ENCODE measurements around the gene CD3D.

DNA sequence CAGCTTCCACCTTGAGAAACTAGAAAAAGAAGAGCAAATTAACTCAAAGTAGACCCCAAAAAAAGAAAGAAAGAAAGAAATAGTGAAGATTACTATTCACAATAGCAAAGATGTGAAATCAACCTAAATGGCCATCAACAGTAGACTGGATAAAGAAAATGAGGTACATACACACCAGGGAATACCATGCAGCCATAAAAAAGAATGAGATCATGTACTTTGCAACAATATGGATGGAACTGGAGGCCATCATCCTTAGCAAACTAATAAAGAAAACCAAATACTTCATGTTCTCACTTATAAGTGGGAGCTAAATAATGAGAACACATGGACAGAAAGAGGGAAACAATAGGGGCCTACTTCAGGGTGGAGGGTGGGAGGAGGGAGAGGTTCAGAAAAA, 13.8 kb downstream of the CD3D start:
- TF ChIP-seq, protein P1, sequence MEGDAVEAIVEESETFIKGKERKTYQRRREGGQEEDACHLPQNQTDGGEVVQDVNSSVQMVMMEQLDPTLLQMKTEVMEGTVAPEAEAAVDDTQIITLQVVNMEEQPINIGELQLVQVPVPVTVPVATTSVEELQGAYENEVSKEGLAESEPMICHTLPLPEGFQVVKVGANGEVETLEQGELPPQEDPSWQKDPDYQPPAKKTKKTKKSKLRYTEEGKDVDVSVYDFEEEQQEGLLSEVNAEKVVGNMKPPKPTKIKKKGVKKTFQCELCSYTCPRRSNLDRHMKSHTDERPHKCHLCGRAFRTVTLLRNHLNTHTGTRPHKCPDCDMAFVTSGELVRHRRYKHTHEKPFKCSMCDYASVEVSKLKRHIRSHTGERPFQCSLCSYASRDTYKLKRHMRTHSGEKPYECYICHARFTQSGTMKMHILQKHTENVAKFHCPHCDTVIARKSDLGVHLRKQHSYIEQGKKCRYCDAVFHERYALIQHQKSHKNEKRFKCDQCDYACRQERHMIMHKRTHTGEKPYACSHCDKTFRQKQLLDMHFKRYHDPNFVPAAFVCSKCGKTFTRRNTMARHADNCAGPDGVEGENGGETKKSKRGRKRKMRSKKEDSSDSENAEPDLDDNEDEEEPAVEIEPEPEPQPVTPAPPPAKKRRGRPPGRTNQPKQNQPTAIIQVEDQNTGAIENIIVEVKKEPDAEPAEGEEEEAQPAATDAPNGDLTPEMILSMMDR (IDR thresholded peaks at IDR 0.05), result no peak
- TF ChIP-seq POLR2A (IDR thresholded peaks at IDR 0.05), result no peak

Data from lower leg skin (tissue), 3 donors.